H9 (cell line): ENCODE results near the gene PASK. TPM values are rescaled to one million over a fixed set of nuclear protein-coding genes. Genes with fewer than 3 reads are reported as not detected.

Experiments
- DNase-seq: peaks from one replicate; pipeline ENCODE4 v3.0.0-alpha.2; 2017
- H2AFZ ChIP-seq: one replicate; pipeline ENCODE4 v1.6.1; 2013; ENCODE audit warnings: mild to moderate bottlenecking, low read length, control low read depth, moderate library complexity
- H2AK5ac ChIP-seq: 2 replicates; pipeline ENCODE4 v1.6.1; 2013; ENCODE audit warnings: low read length, control low read depth, mixed read lengths; ENCODE audit not compliant: insufficient read length
- H2BK120ac ChIP-seq: one replicate; pipeline ENCODE4 v1.6.1; 2013; ENCODE audit warnings: low read depth, mild to moderate bottlenecking, low read length, control low read depth, inconsistent platforms; ENCODE audit not compliant: poor library complexity, severe bottlenecking
- H2BK12ac ChIP-seq: 2 replicates; pipeline ENCODE4 v1.6.1; 2013; ENCODE audit warnings: low read length, control low read depth, mixed read lengths, low read depth; ENCODE audit not compliant: insufficient read length
- H2BK15ac ChIP-seq: 2 replicates; pipeline ENCODE4 v1.6.1; 2013; ENCODE audit warnings: low read depth, low read length, control low read depth
- H2BK20ac ChIP-seq: one replicate; pipeline ENCODE4 v1.6.1; 2013; ENCODE audit warnings: low read depth, mild to moderate bottlenecking, low read length, control low read depth, inconsistent platforms; ENCODE audit not compliant: poor library complexity, severe bottlenecking
- H2BK5ac ChIP-seq: 2 replicates; pipeline ENCODE4 v1.6.1; 2013; ENCODE audit warnings: low read length, control low read depth, mixed read lengths; ENCODE audit not compliant: insufficient read length
- H3K14ac ChIP-seq: 2 replicates; pipeline ENCODE4 v1.6.1; 2013; ENCODE audit warnings: low read length, control low read depth; ENCODE audit not compliant: insufficient read depth
- H3K18ac ChIP-seq: 2 replicates; pipeline ENCODE4 v1.6.1; 2013; ENCODE audit warnings: low read depth, mild to moderate bottlenecking, mixed read lengths, low read length, control low read depth; ENCODE audit not compliant: insufficient read length
- H3K23ac ChIP-seq: 2 replicates; pipeline ENCODE4 v1.6.1; 2013; ENCODE audit warnings: low read length, control low read depth, mixed read lengths, low read depth; ENCODE audit not compliant: insufficient read length
- H3K23me2 ChIP-seq: 2 replicates; pipeline ENCODE4 v1.6.1; 2013; ENCODE audit warnings: low read depth, mild to moderate bottlenecking, mixed read lengths, low read length, control low read depth; ENCODE audit not compliant: insufficient read length, poor library complexity, severe bottlenecking
- H3K27ac ChIP-seq: 2 replicates; pipeline ENCODE4 v1.5.1; 2013; ENCODE audit warnings: low read length, control low read depth, mixed read lengths, low read depth; ENCODE audit not compliant: insufficient read length
- H3K27me3 ChIP-seq: 2 replicates; pipeline ENCODE4 v1.6.1; 2013; ENCODE audit warnings: low read length, control low read depth, inconsistent platforms; ENCODE audit not compliant: insufficient read depth
- H3K4ac ChIP-seq: 2 replicates; pipeline ENCODE4 v1.6.1; 2013; ENCODE audit warnings: low read depth, mild to moderate bottlenecking, control low read depth, inconsistent platforms, low read length, moderate library complexity
- H3K4me1 ChIP-seq: 2 replicates; pipeline ENCODE4 v1.6.1; 2013; ENCODE audit warnings: low read length, control low read depth, inconsistent platforms; ENCODE audit not compliant: insufficient read depth
- H3K4me2 ChIP-seq: 2 replicates; pipeline ENCODE4 v1.6.1; 2013; ENCODE audit warnings: low read length, control low read depth, mixed read lengths; ENCODE audit not compliant: insufficient read length, insufficient read depth
- H3K56ac ChIP-seq: 2 replicates; pipeline ENCODE4 v1.6.1; 2013; ENCODE audit warnings: low read depth, mild to moderate bottlenecking, mixed read lengths, low read length, control low read depth; ENCODE audit not compliant: insufficient read length
- H3K79me1 ChIP-seq: 2 replicates; pipeline ENCODE4 v1.6.1; 2013; ENCODE audit warnings: low read depth, mild to moderate bottlenecking, moderate library complexity, low read length, control low read depth, inconsistent platforms; ENCODE audit not compliant: insufficient read depth, poor library complexity, severe bottlenecking
- H3K79me2 ChIP-seq: 2 replicates; pipeline ENCODE4 v1.6.1; 2013; ENCODE audit warnings: low read length, control low read depth, inconsistent platforms; ENCODE audit not compliant: insufficient read depth
- H3K9ac ChIP-seq: 2 replicates; pipeline ENCODE4 v1.6.1; 2013; ENCODE audit warnings: low read length, control low read depth, mixed read lengths; ENCODE audit not compliant: insufficient read length; ENCODE audit errors: extremely low read depth
- H3K9me3 ChIP-seq: one replicate; pipeline ENCODE4 v1.6.1; 2013; ENCODE audit warnings: low read depth, low read length, inconsistent platforms; ENCODE audit not compliant: control insufficient read depth
- H3T11ph ChIP-seq: one replicate; pipeline ENCODE4 v1.6.1; 2013; ENCODE audit warnings: mild to moderate bottlenecking, low read length, control low read depth, inconsistent platforms
- H4K20me1 ChIP-seq: one replicate; pipeline ENCODE4 v1.6.1; 2013; ENCODE audit not compliant: control insufficient read depth, insufficient read length, insufficient read depth
- H4K5ac ChIP-seq: 2 replicates; pipeline ENCODE4 v1.6.1; 2013; ENCODE audit warnings: low read depth, mild to moderate bottlenecking, mixed read lengths, low read length, control low read depth; ENCODE audit not compliant: insufficient read length
- H4K8ac ChIP-seq: replicated peaks from 2 replicates; pipeline ENCODE4 v1.6.1; 2013; ENCODE audit warnings: low read length, control low read depth, mixed read lengths, low read depth; ENCODE audit not compliant: insufficient read length
- H4K91ac ChIP-seq: 2 replicates; pipeline ENCODE4 v1.6.1; 2013; ENCODE audit warnings: low read depth, mild to moderate bottlenecking, moderate library complexity, mixed read lengths, low read length, control low read depth; ENCODE audit not compliant: insufficient read length
- H3K27ac Mint-ChIP-seq, 3 experiments: 2 replicates in 2 of 3; 3 replicates in 1 of 3; pipeline ENCODE4 v1.8.0; 2020 to 2021; ENCODE audit warnings: mixed read lengths in 3 of 3, mild to moderate bottlenecking in 1 of 3, moderate library complexity in 1 of 3
- H3K27me3 Mint-ChIP-seq: 2 replicates; pipeline ENCODE4 v1.8.0; 2021; ENCODE audit warnings: low read depth, mild to moderate bottlenecking, moderate library complexity, mixed read lengths
- H3K36me3 Mint-ChIP-seq, 3 experiments: 2 replicates in 2 of 3; 3 replicates in 1 of 3; pipeline ENCODE4 v1.8.0; 2020 to 2021; ENCODE audit warnings: low read depth in 3 of 3, mixed read lengths in 3 of 3; ENCODE audit not compliant: insufficient read depth in 1 of 3
- H3K4me1 Mint-ChIP-seq, 2 experiments: 2 replicates each; pipeline ENCODE4 v1.8.0; 2020; ENCODE audit warnings: mixed read lengths in 2 of 2
- H3K4me3 Mint-ChIP-seq, 2 experiments: 2 replicates in 1 of 2; 3 replicates in 1 of 2; pipeline ENCODE4 v1.8.0; 2020 to 2021; ENCODE audit warnings: mild to moderate bottlenecking in 2 of 2, mixed read lengths in 2 of 2, moderate library complexity in 1 of 2
- H3K9me3 Mint-ChIP-seq, 2 experiments: 2 replicates in 1 of 2; 3 replicates in 1 of 2; pipeline ENCODE4 v1.8.0; 2020; ENCODE audit warnings: mild to moderate bottlenecking in 2 of 2, mixed read lengths in 2 of 2, moderate library complexity in 1 of 2
- CTCF ChIP-seq: fragments of 200-600 bp; sonication (generic); conservative IDR thresholded peaks from 3 replicates; pipeline ENCODE4 v1.8.0; 2021; ENCODE audit warnings: antibody characterized with exemption, mild to moderate bottlenecking
- whole genome bisulfite sequencing: extraction: QIAGEN DNeasy Blood & Tissue Kit; methylation state at CpG from one replicate; pipeline ENCODE4 v1.1.7; 2013; ENCODE audit warnings: missing lambda C conversion rate, low lambda C conversion rate, mixed read lengths; ENCODE audit not compliant: insufficient read length; ENCODE audit errors: extremely low coverage; 5-methylcytosine and 5-hydroxymethylcytosine counted together
- total RNA-seq: library from RNA; stranded (reverse); gene quantifications from 2 replicates; pipeline ENCODE4 v1.2.1, GENCODE V29; 2021

Gene PASK
- total RNA-seq, 1 experiment from 2014 or later = 68.0 TPM

GRCh38 chr2:241092677-241093076, 56.6 kb downstream of the PASK start:
- Histone ChIP-seq H3K79me1 (no peaks in the 10 kb centered on the region), H3K79me2 (no peaks in the 10 kb centered on the region), H4K20me1 (no peaks in the 10 kb centered on the region), H4K91ac (no peak overlapping the region), H2BK20ac (no peak overlapping the region), H3T11ph (no peak overlapping the region), H4K8ac (no peak overlapping the region), H3K23ac (no peak overlapping the region), H3K4ac (no peak overlapping the region), H3K18ac (no peak overlapping the region), H3K23me2 (no peaks in the 10 kb centered on the region), H3K9me3 (no peaks in the 10 kb centered on the region), H2BK15ac (no peak overlapping the region), H3K14ac (no peak overlapping the region), H3K56ac (no peak overlapping the region), H2BK120ac (no peak overlapping the region), H3K27ac (no peak overlapping the region), H2BK5ac (no peak overlapping the region), H3K4me1 (peaks cover 6% of the 10 kb centered on the region; the same call in 1 of the 2 replicates), H2AFZ (no peak overlapping the region), H2AK5ac (no peak overlapping the region), H3K27me3 (no peaks in the 10 kb centered on the region), H2BK12ac (no peak overlapping the region), H4K5ac (no peak overlapping the region), H3K9ac (no peak overlapping the region), H3K4me2 (no peak overlapping the region)
- Mint-ChIP-seq H3K27ac (peak overlapping the region in 1 of 3 experiments; percentile 88; a peak in 2 of 7 replicates), H3K9me3 (no peaks in the 10 kb centered on the region), H3K27me3 (no peaks in the 10 kb centered on the region), H3K4me1 (peaks cover 17 to 23% of the 10 kb centered on the region in 2 experiments), H3K4me3 (no peak overlapping the region), H3K36me3 (peaks cover 22 to 74% (median 68%) of the 10 kb centered on the region in 3 experiments)
- no peak for TF ChIP-seq CTCF
- no peak for DNase-seq
- no CpG with 5 or more reads among the region's 8 CpGs for WGBS
